HEK293T (cell line): ENCODE results near the gene RXRB.

Experiments
- CTCF ChIA-PET: fragments of 350-600 bp; formaldehyde crosslinking; extraction: SDS; loops from one replicate; lab custom pipeline; 2021; ENCODE audit warnings: antibody characterized with exemption, inconsistent platforms; lab: Yijun Ruan, JAX
- POLR2A ChIA-PET: fragments of 350-600 bp; formaldehyde crosslinking; extraction: SDS; loops from one replicate; lab custom pipeline; 2020; ENCODE audit warnings: antibody characterized with exemption, inconsistent platforms; lab: Yijun Ruan, JAX
- DNase-seq: peaks from one replicate; pipeline ENCODE4 v3.0.0; 2012; ENCODE audit warnings: mixed read lengths; ENCODE audit errors: extremely low spot score
- ARNT ChIP-seq: fragments of 450-650 bp; IDR thresholded peaks from 2 replicates; pipeline ENCODE4 v1.6.1; 2017; ENCODE audit warnings: mild to moderate bottlenecking
- BHLHE40 ChIP-seq: fragments of 450-650 bp; IDR thresholded peaks from 2 replicates; pipeline ENCODE4 v1.6.1; 2016; ENCODE audit warnings: mild to moderate bottlenecking, moderate library complexity, borderline replicate concordance
- CTBP1 ChIP-seq: fragments of 450-650 bp; IDR thresholded peaks from 2 replicates; pipeline ENCODE4 v1.6.1; 2016; ENCODE audit warnings: borderline replicate concordance
- ELF4 ChIP-seq: fragments of 450-650 bp; IDR thresholded peaks from 2 replicates; pipeline ENCODE4 v1.6.1; 2017; ENCODE audit warnings: antibody characterized with exemption
- FOXA1 ChIP-seq: fragments of 450-650 bp; IDR thresholded peaks from 2 replicates; pipeline ENCODE4 v1.6.1; 2016; ENCODE audit warnings: mild to moderate bottlenecking
- FOXK2 ChIP-seq: fragments of 450-650 bp; IDR thresholded peaks from 2 replicates; pipeline ENCODE4 v1.6.1; 2016; ENCODE audit warnings: mild to moderate bottlenecking
- FOXM1 ChIP-seq: fragments of 450-650 bp; IDR thresholded peaks from 2 replicates; pipeline ENCODE4 v1.6.1; 2017; ENCODE audit warnings: mild to moderate bottlenecking, borderline replicate concordance
- HDGF ChIP-seq: fragments of 450-650 bp; IDR thresholded peaks from 2 replicates; pipeline ENCODE4 v1.6.1; 2017; ENCODE audit warnings: antibody characterized with exemption, borderline replicate concordance
- L3MBTL2 ChIP-seq: fragments of 450-650 bp; conservative IDR thresholded peaks from 2 replicates; pipeline ENCODE4 v1.6.1; 2016; ENCODE audit warnings: mild to moderate bottlenecking
- LEF1 ChIP-seq: fragments of 450-650 bp; IDR thresholded peaks from 2 replicates; pipeline ENCODE4 v1.6.1; 2017; ENCODE audit warnings: mild to moderate bottlenecking, borderline replicate concordance
- NFRKB ChIP-seq: fragments of 450-650 bp; IDR thresholded peaks from 2 replicates; pipeline ENCODE4 v1.6.1; 2016; ENCODE audit warnings: mild to moderate bottlenecking, moderate library complexity
- PKNOX1 ChIP-seq: fragments of 450-650 bp; IDR thresholded peaks from 2 replicates; pipeline ENCODE4 v1.6.1; 2016
- SP1 ChIP-seq: fragments of 450-650 bp; IDR thresholded peaks from 2 replicates; pipeline ENCODE4 v1.6.1; 2017
- SUZ12 ChIP-seq: fragments of 450-650 bp; IDR thresholded peaks from 2 replicates; pipeline ENCODE4 v1.6.1; 2016; ENCODE audit warnings: mild to moderate bottlenecking
- TARDBP ChIP-seq: fragments of 450-650 bp; IDR thresholded peaks from 2 replicates; pipeline ENCODE4 v1.6.1; 2016
- ZNF384 ChIP-seq: fragments of 450-650 bp; IDR thresholded peaks from 2 replicates; pipeline ENCODE4 v1.6.1; 2016

Gene RXRB

DNA sequence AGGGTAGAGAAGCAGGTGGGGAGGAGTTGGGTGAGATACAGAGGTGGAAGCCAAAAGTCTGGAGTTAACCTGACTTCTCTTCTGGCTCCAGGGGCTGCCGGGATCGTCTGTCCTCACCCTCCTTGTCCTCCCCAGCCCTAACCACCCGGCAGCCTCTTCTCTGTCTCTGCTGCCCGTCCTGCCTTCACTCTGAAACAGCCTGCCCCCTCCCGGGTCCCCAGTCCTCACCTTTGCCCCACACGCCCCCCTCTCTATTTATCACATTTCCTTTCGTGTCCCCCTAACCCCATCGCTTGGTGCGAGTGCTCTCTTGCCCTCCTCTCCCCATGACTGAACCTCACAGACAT is 13.5 kb upstream of the RXRB start:
- CTCF ChIA-PET = no interaction called here
- POLR2A ChIA-PET = no interaction called here
- DNase-seq = no peak
- no peak for TF ChIP-seq ELF4
- TF ChIP-seq ARNT = no peak
- no peak for TF ChIP-seq FOXK2
- TF ChIP-seq ZNF384 = no peak
- no peak for TF ChIP-seq LEF1

DNA sequence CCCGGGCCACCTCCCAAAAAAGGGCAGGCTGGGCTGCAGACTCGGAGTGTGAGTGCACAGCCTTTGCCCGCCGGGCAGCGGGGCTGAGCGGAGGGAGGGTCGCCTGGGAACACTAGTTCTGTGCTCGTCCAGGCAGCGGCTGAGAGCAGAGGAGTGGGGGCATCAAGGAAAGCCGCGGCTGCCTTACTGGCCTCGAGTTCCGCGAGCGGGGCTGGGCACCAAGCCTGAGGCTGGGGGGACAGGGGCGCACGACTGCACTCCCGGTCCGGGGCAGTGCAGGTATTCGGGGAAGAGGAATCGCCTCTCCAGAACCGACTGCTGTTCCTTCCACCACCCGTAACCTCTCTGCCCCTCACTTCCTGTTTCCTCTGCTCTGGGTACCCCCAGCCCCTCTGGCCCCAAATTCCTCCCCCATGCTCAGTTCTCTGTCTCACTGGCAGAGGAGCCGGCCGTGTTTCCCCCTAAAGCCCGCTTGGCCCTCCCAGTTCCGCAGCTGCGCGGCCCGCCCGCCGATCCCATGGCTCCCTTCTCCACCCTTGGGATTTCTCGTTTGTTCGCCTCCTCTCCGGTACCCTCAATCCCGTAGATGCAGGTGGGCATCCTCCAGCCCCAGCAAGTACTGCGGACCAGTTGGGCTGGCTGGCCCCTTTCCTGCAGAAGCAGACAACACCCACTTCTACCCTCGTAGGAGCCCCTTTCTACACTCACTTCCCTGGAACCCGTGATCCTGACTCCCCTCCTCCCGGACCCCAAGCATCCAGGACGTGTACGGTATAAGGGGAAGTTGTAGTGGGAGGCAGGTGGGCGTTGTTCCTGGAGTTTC is 12.9 kb upstream of the RXRB start:
- ChIA-PET POLR2A (no interaction called here), CTCF (no interaction called here)
- no peak for TF ChIP-seq SP1
- DNase-seq = no peak

- no peak for DNase-seq
- ChIA-PET CTCF (no interaction called here), POLR2A (no interaction called here)
- TF ChIP-seq ELF4 = no peak
- no peak for TF ChIP-seq BHLHE40
- no peak for TF ChIP-seq CTBP1
- no peak for TF ChIP-seq NFRKB
- no peak for TF ChIP-seq SUZ12
- TF ChIP-seq HDGF = no peak
- no peak for TF ChIP-seq FOXM1
- no peak for TF ChIP-seq FOXK2
- no peak for TF ChIP-seq PKNOX1
- no peak for TF ChIP-seq LEF1
- no peak for TF ChIP-seq L3MBTL2
- no peak for TF ChIP-seq ARNT
- TF ChIP-seq TARDBP = no peak
Measured at GRCh38 chr6:33212857-33213165, 12.3 kb upstream of the RXRB start.

DNA sequence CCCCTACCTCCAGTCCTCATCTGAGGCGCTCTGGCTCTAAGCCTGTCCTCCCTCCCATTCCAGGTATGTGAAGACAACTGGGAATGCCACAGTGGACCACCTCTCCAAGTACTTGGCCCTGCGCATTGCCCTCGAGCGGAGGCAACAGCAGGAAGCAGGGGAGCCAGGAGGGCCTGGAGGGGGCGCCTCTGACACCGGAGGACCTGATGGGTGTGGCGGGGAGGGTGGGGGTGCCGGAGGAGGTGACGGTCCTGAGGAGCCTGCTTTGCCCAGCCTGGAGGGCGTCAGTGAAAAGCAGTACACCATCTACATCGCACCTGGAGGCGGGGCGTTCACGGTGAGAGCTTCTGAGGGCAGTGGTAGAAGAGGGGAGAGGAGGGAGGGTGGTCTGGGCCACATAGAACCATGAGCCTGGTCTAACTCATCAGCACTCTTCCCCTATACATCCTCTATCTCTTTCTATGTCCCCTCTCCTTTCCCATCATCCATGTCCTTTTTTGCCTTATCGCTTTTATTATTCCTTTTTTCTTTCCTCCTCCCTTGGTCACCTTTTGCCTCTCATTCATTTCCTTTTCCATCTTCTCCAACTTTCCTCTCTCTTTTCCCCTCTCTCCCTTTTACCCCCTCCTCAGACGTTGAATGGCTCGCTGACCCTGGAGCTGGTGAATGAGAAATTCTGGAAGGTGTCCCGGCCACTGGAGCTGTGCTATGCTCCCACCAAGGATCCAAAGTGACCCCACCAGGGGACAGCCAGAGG is 11.4 kb upstream of the RXRB start:
- POLR2A ChIA-PET = interaction anchor here (1.1 to 5.8 kb wide), 2 partner anchors 24 to 37 kb away, joined by 7 to 64 read pairs; no protein-coding TSS in a partner anchor
- CTCF ChIA-PET = interaction anchor here (1.4 kb wide), 1 partner anchor 37 kb away, joined by 5 read pairs; no protein-coding TSS in a partner anchor
- TF ChIP-seq NFRKB (no peak), ARNT (no peak), SUZ12 (no peak), ZNF384 (no peak), PKNOX1 (no peak), FOXA1 (no peak), FOXM1 (no peak), LEF1 (no peak), FOXK2 (no peak)
- no peak for DNase-seq

DNA sequence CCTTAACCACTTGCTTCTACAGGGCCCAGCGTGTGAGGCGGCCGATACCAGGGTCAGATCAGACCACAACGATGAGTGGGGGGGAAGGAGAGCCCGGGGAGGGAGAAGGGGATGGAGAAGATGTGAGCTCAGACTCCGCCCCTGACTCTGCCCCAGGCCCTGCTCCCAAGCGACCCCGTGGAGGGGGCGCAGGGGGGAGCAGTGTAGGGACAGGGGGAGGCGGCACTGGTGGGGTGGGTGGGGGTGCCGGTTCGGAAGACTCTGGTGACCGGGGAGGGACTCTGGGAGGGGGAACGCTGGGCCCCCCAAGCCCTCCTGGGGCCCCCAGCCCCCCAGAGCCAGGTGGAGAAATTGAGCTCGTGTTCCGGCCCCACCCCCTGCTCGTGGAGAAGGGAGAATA is 10.7 kb upstream of the RXRB start:
- ChIA-PET POLR2A (interaction anchor here (1.0 to 5.8 kb wide), 4 partner anchors 15 to 37 kb away, joined by 3 to 64 read pairs (median 5); no protein-coding TSS in a partner anchor), CTCF (interaction anchor here (1.4 kb wide), 1 partner anchor 38 kb away, joined by 5 read pairs; no protein-coding TSS in a partner anchor)
- TF ChIP-seq FOXM1 = no peak
- no peak for DNase-seq

- ChIA-PET POLR2A (interaction anchor here (1.5 to 5.8 kb wide), 2 partner anchors 16 to 39 kb away, joined by 3 to 64 read pairs; no protein-coding TSS in a partner anchor), CTCF (no interaction called here)
- TF ChIP-seq LEF1 (no peak), SUZ12 (no peak), ZNF384 (no peak), FOXA1 (no peak), PKNOX1 (no peak), FOXM1 (no peak), BHLHE40 (no peak), ARNT (no peak), NFRKB (no peak), FOXK2 (no peak), SP1 (no peak), TARDBP (no peak)
- DNase-seq = no peak
Measured at GRCh38 chr6:33209856-33210255, 9.4 kb upstream of the RXRB start.
